Uterus (tissue), 2 donors: Measurements from ENCODE around the gene HPCA.

Experiments used
- POLR2A ChIP-seq, 2 donors: fragments of 450-650 bp; IDR thresholded peaks; one replicate each; pipeline ENCODE4 v1.6.1; 2016; ENCODE audit warnings: antibody characterized with exemption in 2 of 2, mild to moderate bottlenecking in 1 of 2, moderate library complexity in 1 of 2
- TF ChIP-seq, protein P1 (sequence below), 4 experiments: fragments of 200-600 bp in 2 of 4; fragments of 450-650 bp in 2 of 4; sonication (generic) in 2 of 4; IDR thresholded peaks; one replicate each; pipeline ENCODE4 v1.5.1; 2016 to 2019; ENCODE audit warnings: antibody characterized with exemption in 4 of 4, mild to moderate bottlenecking in 2 of 4, moderate library complexity in 1 of 4

DNA sequence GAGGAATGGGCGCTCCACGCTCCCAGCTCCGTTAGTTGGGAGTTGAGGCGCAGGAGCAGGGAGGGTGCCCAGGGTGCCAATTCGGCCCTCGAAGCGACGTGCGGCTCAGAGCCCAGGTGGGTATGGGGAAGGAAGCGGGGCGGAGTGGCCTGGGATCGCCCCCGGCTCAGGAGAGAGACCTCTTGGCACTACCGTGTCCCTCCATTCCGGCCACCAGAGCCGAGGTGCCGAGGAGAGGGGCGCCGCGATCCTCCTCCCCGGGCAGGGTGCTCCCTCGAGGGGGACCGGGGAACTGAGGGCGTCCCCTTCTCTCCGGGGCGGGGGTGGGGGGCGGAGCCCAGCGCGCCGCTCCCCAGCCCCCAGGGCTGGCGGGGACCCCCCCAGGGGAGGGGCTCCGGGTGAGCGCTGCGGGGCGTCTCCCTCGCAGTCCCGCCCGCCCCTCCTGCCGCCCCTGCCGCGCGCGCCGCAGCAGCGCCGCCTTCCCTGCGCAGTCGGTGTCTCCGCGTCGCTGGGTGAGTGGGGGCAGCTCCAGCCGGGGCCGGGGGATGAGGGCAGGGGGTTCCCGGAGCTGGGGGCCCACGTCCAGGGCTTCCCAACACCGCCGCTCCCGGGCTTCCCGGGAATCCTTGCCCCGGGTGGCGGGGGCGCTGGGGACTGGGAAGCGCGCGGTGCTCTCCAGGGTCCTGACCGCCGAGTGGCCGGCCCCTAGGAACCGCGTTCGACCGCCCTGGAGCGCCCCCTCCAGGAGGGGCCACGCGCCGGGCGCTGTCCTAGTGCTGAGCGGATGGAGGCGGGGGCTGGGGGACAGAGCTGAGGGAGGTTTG lies at the start of gene HPCA:
- TF ChIP-seq, protein P1, sequence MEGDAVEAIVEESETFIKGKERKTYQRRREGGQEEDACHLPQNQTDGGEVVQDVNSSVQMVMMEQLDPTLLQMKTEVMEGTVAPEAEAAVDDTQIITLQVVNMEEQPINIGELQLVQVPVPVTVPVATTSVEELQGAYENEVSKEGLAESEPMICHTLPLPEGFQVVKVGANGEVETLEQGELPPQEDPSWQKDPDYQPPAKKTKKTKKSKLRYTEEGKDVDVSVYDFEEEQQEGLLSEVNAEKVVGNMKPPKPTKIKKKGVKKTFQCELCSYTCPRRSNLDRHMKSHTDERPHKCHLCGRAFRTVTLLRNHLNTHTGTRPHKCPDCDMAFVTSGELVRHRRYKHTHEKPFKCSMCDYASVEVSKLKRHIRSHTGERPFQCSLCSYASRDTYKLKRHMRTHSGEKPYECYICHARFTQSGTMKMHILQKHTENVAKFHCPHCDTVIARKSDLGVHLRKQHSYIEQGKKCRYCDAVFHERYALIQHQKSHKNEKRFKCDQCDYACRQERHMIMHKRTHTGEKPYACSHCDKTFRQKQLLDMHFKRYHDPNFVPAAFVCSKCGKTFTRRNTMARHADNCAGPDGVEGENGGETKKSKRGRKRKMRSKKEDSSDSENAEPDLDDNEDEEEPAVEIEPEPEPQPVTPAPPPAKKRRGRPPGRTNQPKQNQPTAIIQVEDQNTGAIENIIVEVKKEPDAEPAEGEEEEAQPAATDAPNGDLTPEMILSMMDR (IDR thresholded peaks at IDR 0.05), result peak in 3 of 4 experiments; percentile 12 to 20 (median 15)
- no peak for TF ChIP-seq POLR2A (IDR thresholded peaks at IDR 0.05)
